Measurements from ENCODE around the gene UCHL3.

The UCHL3 gene

GRCh38 chr13:75569576-75569975 lies 20.0 kb downstream of the UCHL3 start:
- no peak for TF ChIP-seq CTCF (IDR thresholded peaks at IDR 0.05; ENCODE audit: low read length)
- TF ChIP-seq EZH2 (optimal IDR thresholded peaks at IDR 0.05; ENCODE audit: low read depth, low read length): no peak
- no peak for TF ChIP-seq EZH2phosphoT487 (IDR thresholded peaks at IDR 0.05; ENCODE audit: low read length)
- no peak overlapping the region for H3K4me2 ChIP-seq (ENCODE audit: low read depth, low read length)
- H2AFZ ChIP-seq (ENCODE audit: low read length): no peak overlapping the region
- no peak overlapping the region for H3K4me3 ChIP-seq (ENCODE audit: low read length)
- H3K27me3 ChIP-seq (replicated peaks; ENCODE audit: insufficient read depth, low read length): no peaks in the 10 kb centered on the region
- no peaks in the 10 kb centered on the region for H4K20me1 ChIP-seq (ENCODE audit: insufficient read depth, low read length)
- H3K36me3 ChIP-seq (replicated peaks; ENCODE audit: insufficient read depth, low read length): peaks cover 4% of the 10 kb centered on the region; the same call in 1 of the 2 replicates
- no peak overlapping the region for H3K9ac ChIP-seq (ENCODE audit: low read length)
- no peak overlapping the region for H3K27ac ChIP-seq (ENCODE audit: low read length)
- H3F3A ChIP-seq (ENCODE audit: insufficient read depth, low read length): no peaks in the 10 kb centered on the region; the same call in 1 of the 2 replicates
- no peaks in the 10 kb centered on the region for H3K9me2 ChIP-seq (replicated peaks; ENCODE audit: insufficient read depth, low read length)
- no peak for DNase-seq
- no peaks in the 10 kb centered on the region for H3K79me2 ChIP-seq (ENCODE audit: low read length)
- H3K4me1 ChIP-seq (ENCODE audit: low read length): no peaks in the 10 kb centered on the region
- H3K9me3 ChIP-seq (replicated peaks; ENCODE audit: insufficient read depth, low read length): no peaks in the 10 kb centered on the region

GRCh38 chr13:75579529-75579928 lies 29.9 kb downstream of the UCHL3 start:
- no peak for DNase-seq
- H3K9ac ChIP-seq (ENCODE audit: low read length): no peak overlapping the region
- H3K4me1 ChIP-seq (ENCODE audit: low read length): no peaks in the 10 kb centered on the region
- no peaks in the 10 kb centered on the region for H3F3A ChIP-seq (ENCODE audit: insufficient read depth, low read length)
- H3K27ac ChIP-seq (ENCODE audit: low read length): no peak overlapping the region
- H3K36me3 ChIP-seq (replicated peaks; ENCODE audit: insufficient read depth, low read length): no peaks in the 10 kb centered on the region
- no peak overlapping the region for H3K4me3 ChIP-seq (ENCODE audit: low read length)
- TF ChIP-seq EZH2 (optimal IDR thresholded peaks at IDR 0.05; ENCODE audit: low read depth, low read length): no peak
- H2AFZ ChIP-seq (ENCODE audit: low read length): no peak overlapping the region
- H3K9me3 ChIP-seq (replicated peaks; ENCODE audit: insufficient read depth, low read length): no peaks in the 10 kb centered on the region
- no peaks in the 10 kb centered on the region for H3K9me2 ChIP-seq (replicated peaks; ENCODE audit: insufficient read depth, low read length)
- H4K20me1 ChIP-seq (ENCODE audit: insufficient read depth, low read length): no peaks in the 10 kb centered on the region
- H3K4me2 ChIP-seq (ENCODE audit: low read depth, low read length): no peak overlapping the region
- no peaks in the 10 kb centered on the region for H3K79me2 ChIP-seq (ENCODE audit: low read length)
- no peaks in the 10 kb centered on the region for H3K27me3 ChIP-seq (replicated peaks; ENCODE audit: insufficient read depth, low read length)

- Histone ChIP-seq H3K36me3 (replicated peaks; ENCODE audit: insufficient read depth, low read length) (no peaks in the 10 kb centered on the region), H3K4me1 (ENCODE audit: low read length) (no peaks in the 10 kb centered on the region)
- TF ChIP-seq EZH2 (optimal IDR thresholded peaks at IDR 0.05; ENCODE audit: low read depth, low read length) (no peak), CTCF (IDR thresholded peaks at IDR 0.05; ENCODE audit: low read length) (no peak), EZH2phosphoT487 (IDR thresholded peaks at IDR 0.05; ENCODE audit: low read length) (no peak)
Observed at GRCh38 chr13:75581874-75582640, 32.5 kb downstream of the UCHL3 start.

GRCh38 chr13:75583091-75583490 lies 33.5 kb downstream of the UCHL3 start:
- no peaks in the 10 kb centered on the region; the same call in 1 of the 2 replicates for H3K36me3 ChIP-seq (replicated peaks; ENCODE audit: insufficient read depth, low read length)
- no peaks in the 10 kb centered on the region for H3K9me3 ChIP-seq (replicated peaks; ENCODE audit: insufficient read depth, low read length)
- no peaks in the 10 kb centered on the region for H3K27me3 ChIP-seq (replicated peaks; ENCODE audit: insufficient read depth, low read length)

More at GRCh38 chr13:75581874-75582640, 32.5 kb downstream of the UCHL3 start:
- H4K20me1 ChIP-seq (ENCODE audit: insufficient read depth, low read length): no peaks in the 10 kb centered on the region
- no peak overlapping the region for H3K27ac ChIP-seq (ENCODE audit: low read length)
- H3K9me2 ChIP-seq (replicated peaks; ENCODE audit: insufficient read depth, low read length): no peaks in the 10 kb centered on the region
- H3K27me3 ChIP-seq (replicated peaks; ENCODE audit: insufficient read depth, low read length): no peaks in the 10 kb centered on the region
- H3K4me2 ChIP-seq (ENCODE audit: low read depth, low read length): no peak overlapping the region
- H3K79me2 ChIP-seq (ENCODE audit: low read length): no peaks in the 10 kb centered on the region
- no peak overlapping the region for H3K9ac ChIP-seq (ENCODE audit: low read length)
- no peaks in the 10 kb centered on the region for H3K9me3 ChIP-seq (replicated peaks; ENCODE audit: insufficient read depth, low read length)
- H3K4me3 ChIP-seq (ENCODE audit: low read length): no peak overlapping the region
- H3F3A ChIP-seq (ENCODE audit: insufficient read depth, low read length): no peaks in the 10 kb centered on the region
- H2AFZ ChIP-seq (ENCODE audit: low read length): no peak overlapping the region
- DNase-seq: no peak

More at GRCh38 chr13:75583091-75583490, 33.5 kb downstream of the UCHL3 start:
- H3K9ac ChIP-seq (ENCODE audit: low read length): no peak overlapping the region
- no peaks in the 10 kb centered on the region for H3K9me2 ChIP-seq (replicated peaks; ENCODE audit: insufficient read depth, low read length)
- H3K4me2 ChIP-seq (ENCODE audit: low read depth, low read length): no peak overlapping the region
- H3K4me1 ChIP-seq (ENCODE audit: low read length): no peaks in the 10 kb centered on the region
- H3F3A ChIP-seq (ENCODE audit: insufficient read depth, low read length): no peaks in the 10 kb centered on the region
- H3K4me3 ChIP-seq (ENCODE audit: low read length): no peak overlapping the region
- H3K27ac ChIP-seq (ENCODE audit: low read length): no peak overlapping the region
- no peak overlapping the region for H2AFZ ChIP-seq (ENCODE audit: low read length)
- H3K79me2 ChIP-seq (ENCODE audit: low read length): no peaks in the 10 kb centered on the region
- DNase-seq: no peak
- H4K20me1 ChIP-seq (ENCODE audit: insufficient read depth, low read length): no peaks in the 10 kb centered on the region
- TF ChIP-seq CTCF (IDR thresholded peaks at IDR 0.05; ENCODE audit: low read length) (no peak), EZH2 (optimal IDR thresholded peaks at IDR 0.05; ENCODE audit: low read depth, low read length) (no peak), EZH2phosphoT487 (IDR thresholded peaks at IDR 0.05; ENCODE audit: low read length) (no peak)

Measured in MM.1S (cell line).